HEK293T (cell line): ENCODE results near the gene GALNT13.

Experiments used
- CTCF ChIA-PET: fragments of 350-600 bp; formaldehyde crosslinking; extraction: SDS; loops from one replicate; lab custom pipeline; 2021; ENCODE audit warnings: antibody characterized with exemption, inconsistent platforms; lab: Yijun Ruan, JAX
- POLR2A ChIA-PET: fragments of 350-600 bp; formaldehyde crosslinking; extraction: SDS; loops from one replicate; lab custom pipeline; 2020; ENCODE audit warnings: antibody characterized with exemption, inconsistent platforms; lab: Yijun Ruan, JAX
- DNase-seq: peaks from one replicate; pipeline ENCODE4 v3.0.0; 2012; ENCODE audit warnings: mixed read lengths; ENCODE audit errors: extremely low spot score
- ARNT ChIP-seq: fragments of 450-650 bp; IDR thresholded peaks from 2 replicates; pipeline ENCODE4 v1.6.1; 2017; ENCODE audit warnings: mild to moderate bottlenecking
- BHLHE40 ChIP-seq: fragments of 450-650 bp; IDR thresholded peaks from 2 replicates; pipeline ENCODE4 v1.6.1; 2016; ENCODE audit warnings: mild to moderate bottlenecking, moderate library complexity, borderline replicate concordance
- CTBP1 ChIP-seq: fragments of 450-650 bp; IDR thresholded peaks from 2 replicates; pipeline ENCODE4 v1.6.1; 2016; ENCODE audit warnings: borderline replicate concordance
- ELF4 ChIP-seq: fragments of 450-650 bp; IDR thresholded peaks from 2 replicates; pipeline ENCODE4 v1.6.1; 2017; ENCODE audit warnings: antibody characterized with exemption
- FOXA1 ChIP-seq: fragments of 450-650 bp; IDR thresholded peaks from 2 replicates; pipeline ENCODE4 v1.6.1; 2016; ENCODE audit warnings: mild to moderate bottlenecking
- FOXK2 ChIP-seq: fragments of 450-650 bp; IDR thresholded peaks from 2 replicates; pipeline ENCODE4 v1.6.1; 2016; ENCODE audit warnings: mild to moderate bottlenecking
- FOXM1 ChIP-seq: fragments of 450-650 bp; IDR thresholded peaks from 2 replicates; pipeline ENCODE4 v1.6.1; 2017; ENCODE audit warnings: mild to moderate bottlenecking, borderline replicate concordance
- HDGF ChIP-seq: fragments of 450-650 bp; IDR thresholded peaks from 2 replicates; pipeline ENCODE4 v1.6.1; 2017; ENCODE audit warnings: antibody characterized with exemption, borderline replicate concordance
- L3MBTL2 ChIP-seq: fragments of 450-650 bp; conservative IDR thresholded peaks from 2 replicates; pipeline ENCODE4 v1.6.1; 2016; ENCODE audit warnings: mild to moderate bottlenecking
- LEF1 ChIP-seq: fragments of 450-650 bp; IDR thresholded peaks from 2 replicates; pipeline ENCODE4 v1.6.1; 2017; ENCODE audit warnings: mild to moderate bottlenecking, borderline replicate concordance
- NFRKB ChIP-seq: fragments of 450-650 bp; IDR thresholded peaks from 2 replicates; pipeline ENCODE4 v1.6.1; 2016; ENCODE audit warnings: mild to moderate bottlenecking, moderate library complexity
- SP1 ChIP-seq: fragments of 450-650 bp; IDR thresholded peaks from 2 replicates; pipeline ENCODE4 v1.6.1; 2017
- SUZ12 ChIP-seq: fragments of 450-650 bp; IDR thresholded peaks from 2 replicates; pipeline ENCODE4 v1.6.1; 2016; ENCODE audit warnings: mild to moderate bottlenecking
- TARDBP ChIP-seq: fragments of 450-650 bp; IDR thresholded peaks from 2 replicates; pipeline ENCODE4 v1.6.1; 2016
- ZNF384 ChIP-seq: fragments of 450-650 bp; IDR thresholded peaks from 2 replicates; pipeline ENCODE4 v1.6.1; 2016
- TF ChIP-seq, protein P1 (sequence below): fragments of 450-650 bp; IDR thresholded peaks from 2 replicates; pipeline ENCODE4 v1.6.1; 2016

The GALNT13 gene

GRCh38 chr2:154207288-154208047 is 335.7 kb downstream of the GALNT13 start:
- no peak for DNase-seq
- TF ChIP-seq BHLHE40, result no peak
- TF ChIP-seq FOXM1, result no peak
- no peak for TF ChIP-seq NFRKB
- TF ChIP-seq SP1, result no peak
- no peak for TF ChIP-seq L3MBTL2
- TF ChIP-seq, protein P1, sequence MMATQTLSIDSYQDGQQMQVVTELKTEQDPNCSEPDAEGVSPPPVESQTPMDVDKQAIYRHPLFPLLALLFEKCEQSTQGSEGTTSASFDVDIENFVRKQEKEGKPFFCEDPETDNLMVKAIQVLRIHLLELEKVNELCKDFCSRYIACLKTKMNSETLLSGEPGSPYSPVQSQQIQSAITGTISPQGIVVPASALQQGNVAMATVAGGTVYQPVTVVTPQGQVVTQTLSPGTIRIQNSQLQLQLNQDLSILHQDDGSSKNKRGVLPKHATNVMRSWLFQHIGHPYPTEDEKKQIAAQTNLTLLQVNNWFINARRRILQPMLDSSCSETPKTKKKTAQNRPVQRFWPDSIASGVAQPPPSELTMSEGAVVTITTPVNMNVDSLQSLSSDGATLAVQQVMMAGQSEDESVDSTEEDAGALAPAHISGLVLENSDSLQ, result no peak
- TF ChIP-seq TARDBP, result no peak
- no peak for TF ChIP-seq ARNT
- no peak for TF ChIP-seq FOXA1
- TF ChIP-seq ELF4, result no peak
- TF ChIP-seq LEF1, result no peak
- TF ChIP-seq FOXK2, result no peak
- no peak for TF ChIP-seq ZNF384
- no peak for TF ChIP-seq HDGF
- TF ChIP-seq SUZ12, result no peak
- TF ChIP-seq CTBP1, result no peak
- CTCF ChIA-PET, result interaction anchor here (0.7 kb wide), 1 partner anchor 299 kb away, joined by 4 read pairs; no protein-coding TSS in a partner anchor
- POLR2A ChIA-PET, result no interaction called here

GRCh38 chr2:154223726-154224125 is 352.0 kb downstream of the GALNT13 start:
- ChIA-PET POLR2A (no interaction called here), CTCF (no interaction called here)
- TF ChIP-seq HDGF (no peak), ZNF384 (no peak), FOXA1 (no peak), FOXM1 (no peak), ARNT (no peak), CTBP1 (no peak), BHLHE40 (no peak), SP1 (no peak), ELF4 (no peak), SUZ12 (no peak), TARDBP (no peak), FOXK2 (no peak)
- TF ChIP-seq, protein P1, result no peak
- DNase-seq, result no peak

GRCh38 chr2:154226931-154227330 is 355.2 kb downstream of the GALNT13 start:
- CTCF ChIA-PET, result no interaction called here
- POLR2A ChIA-PET, result no interaction called here
- TF ChIP-seq L3MBTL2 (no peak), BHLHE40 (no peak), NFRKB (no peak), ELF4 (no peak), SUZ12 (no peak), FOXA1 (no peak), FOXK2 (no peak), SP1 (no peak)
- TF ChIP-seq, protein P1, result no peak
- no peak for DNase-seq

DNA sequence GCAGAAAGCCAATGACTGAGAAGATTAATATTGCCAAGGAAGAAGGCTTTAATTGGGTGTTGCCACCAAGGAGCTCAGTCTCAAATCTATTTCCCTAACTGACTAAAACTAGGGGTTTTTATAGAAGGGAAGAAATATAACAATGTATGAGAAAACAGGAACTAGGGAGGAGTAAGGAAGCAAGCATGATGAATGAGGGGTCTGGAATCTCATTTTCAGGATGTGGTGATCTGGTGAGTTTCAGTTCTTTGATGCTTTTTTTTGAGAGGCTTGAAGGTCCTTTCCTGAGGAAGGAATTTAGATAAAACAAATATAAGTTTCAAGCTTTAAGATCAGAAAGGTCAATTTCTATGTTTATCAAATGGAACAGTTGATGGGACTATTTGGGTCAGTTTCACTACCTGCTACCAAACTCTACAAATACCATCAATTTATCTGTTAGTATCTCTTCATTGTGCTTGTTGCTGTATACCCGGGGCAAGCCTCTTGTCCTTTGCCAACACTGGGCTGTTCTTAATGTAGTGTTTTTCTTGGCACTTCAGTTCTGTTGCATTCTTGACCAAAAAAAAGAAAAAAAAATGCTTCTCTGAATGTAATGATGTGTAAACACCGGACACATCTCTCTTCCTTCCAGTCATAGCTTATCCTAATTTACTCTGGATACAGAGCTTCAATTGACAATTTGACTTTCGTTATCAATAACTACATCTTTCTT is 357.0 kb downstream of the GALNT13 start:
- TF ChIP-seq SUZ12 (no peak), FOXK2 (no peak), L3MBTL2 (no peak), BHLHE40 (no peak), ELF4 (no peak)
- CTCF ChIA-PET, result no interaction called here
- DNase-seq, result no peak
- POLR2A ChIA-PET, result no interaction called here

- POLR2A ChIA-PET, result no interaction called here
- no peak for TF ChIP-seq FOXM1
- TF ChIP-seq SP1, result no peak
- no peak for TF ChIP-seq NFRKB
- no peak for TF ChIP-seq SUZ12
- TF ChIP-seq FOXA1, result no peak
- no peak for TF ChIP-seq CTBP1
- TF ChIP-seq ELF4, result no peak
- TF ChIP-seq BHLHE40, result no peak
- TF ChIP-seq TARDBP, result no peak
- TF ChIP-seq, protein P1, result no peak
- TF ChIP-seq HDGF, result no peak
- no peak for TF ChIP-seq LEF1
- TF ChIP-seq ARNT, result no peak
- no peak for TF ChIP-seq FOXK2
- TF ChIP-seq ZNF384, result no peak
- no peak for TF ChIP-seq L3MBTL2
- CTCF ChIA-PET, result no interaction called here
- no peak for DNase-seq
Observed at GRCh38 chr2:154229966-154230365, 358.2 kb downstream of the GALNT13 start.
